Ovary (tissue), 9 donors: ENCODE measurements around the gene GRIK5. TPM values are rescaled to one million over a fixed set of nuclear protein-coding genes. Genes with fewer than 3 reads are reported as not detected.
A peak's percentile ranks its signal among the peaks of the same experiment; 100 is the strongest.

Experiments
- DNase-seq, 5 donors: peaks; one replicate each; pipeline ENCODE4 v3.0.0-alpha.2; 2019 to 2020
- H3K27ac ChIP-seq, 2 donors: fragments of 200-600 bp; one replicate each; pipeline versions ENCODE4 v1.5.1 to v1.8.0; 2019 to 2022
- H3K27me3 ChIP-seq: fragments of 200-600 bp; one replicate; pipeline ENCODE4 v1.8.0; 2022
- H3K36me3 ChIP-seq: fragments of 200-600 bp; sonication (generic); one replicate; pipeline ENCODE4 v1.5.1; 2019
- H3K4me1 ChIP-seq: one replicate; pipeline ENCODE4 v1.8.1; 2013; ENCODE audit warnings: mild to moderate bottlenecking, moderate library complexity; ENCODE audit not compliant: insufficient read depth
- H3K4me3 ChIP-seq: fragments of 200-600 bp; sonication (generic); one replicate; pipeline ENCODE4 v1.5.1; 2017
- H3K9me3 ChIP-seq, 2 donors: fragments of 200-600 bp in 1 of 2; sonication (generic) in 1 of 2; one replicate each; pipeline versions ENCODE4 v1.5.1 to v1.8.1; 2013 to 2019; ENCODE audit warnings: mild to moderate bottlenecking in 1 of 2, moderate library complexity in 1 of 2
- EP300 ChIP-seq: sonication (generic); formaldehyde crosslinking; IDR thresholded peaks from one replicate; pipeline ENCODE4 v1.6.1; 2017; ENCODE audit warnings: antibody characterized with exemption
- POLR2A ChIP-seq: fragments of 450-650 bp; IDR thresholded peaks from one replicate; pipeline ENCODE4 v1.6.1; 2017; ENCODE audit warnings: antibody characterized with exemption, mild to moderate bottlenecking, moderate library complexity
- WGBS, 3 donors: extraction: QIAGEN DNeasy Blood & Tissue Kit in 1 of 3; methylation state at CpG; one replicate each; pipeline versions ENCODE4 v1.1.5 to v1.1.7; 2013 to 2017; 5-methylcytosine and 5-hydroxymethylcytosine counted together
- intact Hi-C, 4 donors: fragments of 100-400 bp; cut with DNase I; formaldehyde crosslinking; loops; one replicate each; pipeline versions ENCODE4 v1.11.0 to v1.15.1; 2022 to 2023
- polyA plus RNA-seq, 2 donors: library from polyadenylated mRNA; stranded (reverse); fragments of 200-250 nt in 1 of 2; fragments of 350-450 nt in 1 of 2; fragmentation: Illumina TruSeq in 1 of 2; extraction: RNeasy Lipid Tissue Mini Kit (QIAGEN cat#74804) in 1 of 2; gene quantifications; one replicate each; pipeline ENCODE4 v1.2.3, GENCODE V29; 2013 to 2014
- total RNA-seq, 7 donors: library from RNA; depleted of rRNA in 2 of 7; stranded (reverse); fragments of >200 nt in 2 of 7; fragmentation: NEBNext Ultra II Directional in 3 of 7; extraction: Animal tissue kit (Norgen Biotek cat#: 25700) in 3 of 7; gene quantifications; one replicate each; pipeline versions ENCODE4 v1.1.0 to v1.2.4, GENCODE V29; 2016 to 2023
- TF ChIP-seq, protein P1 (sequence below), 3 donors: fragments of 450-650 bp in 2 of 3; fragments of 200-600 bp in 1 of 3; IDR thresholded peaks; one replicate each; pipeline versions ENCODE4 v1.5.1 to v1.8.0; 2016 to 2022; ENCODE audit warnings: antibody characterized with exemption in 3 of 3, mild to moderate bottlenecking in 1 of 3
- donor health status: DM: no; HTN: no; CAD: no; lungs with moderate emphysema.
- donor health status: DM: no; HTN: no; CAD: no.
- donor health status: Bipolar disorder and iron deficiency.
- donor health status: DM: yes; HTN: yes; CAD: no.
- donor health status: DM: no; HTN: no; CAD: no.
- donor health status: DM: yes; HTN: yes; CAD: no.

Gene GRIK5
- total and polyA plus RNA-seq, 9 donors = 1.7 to 16.3 (median 3.7) TPM

DNA sequence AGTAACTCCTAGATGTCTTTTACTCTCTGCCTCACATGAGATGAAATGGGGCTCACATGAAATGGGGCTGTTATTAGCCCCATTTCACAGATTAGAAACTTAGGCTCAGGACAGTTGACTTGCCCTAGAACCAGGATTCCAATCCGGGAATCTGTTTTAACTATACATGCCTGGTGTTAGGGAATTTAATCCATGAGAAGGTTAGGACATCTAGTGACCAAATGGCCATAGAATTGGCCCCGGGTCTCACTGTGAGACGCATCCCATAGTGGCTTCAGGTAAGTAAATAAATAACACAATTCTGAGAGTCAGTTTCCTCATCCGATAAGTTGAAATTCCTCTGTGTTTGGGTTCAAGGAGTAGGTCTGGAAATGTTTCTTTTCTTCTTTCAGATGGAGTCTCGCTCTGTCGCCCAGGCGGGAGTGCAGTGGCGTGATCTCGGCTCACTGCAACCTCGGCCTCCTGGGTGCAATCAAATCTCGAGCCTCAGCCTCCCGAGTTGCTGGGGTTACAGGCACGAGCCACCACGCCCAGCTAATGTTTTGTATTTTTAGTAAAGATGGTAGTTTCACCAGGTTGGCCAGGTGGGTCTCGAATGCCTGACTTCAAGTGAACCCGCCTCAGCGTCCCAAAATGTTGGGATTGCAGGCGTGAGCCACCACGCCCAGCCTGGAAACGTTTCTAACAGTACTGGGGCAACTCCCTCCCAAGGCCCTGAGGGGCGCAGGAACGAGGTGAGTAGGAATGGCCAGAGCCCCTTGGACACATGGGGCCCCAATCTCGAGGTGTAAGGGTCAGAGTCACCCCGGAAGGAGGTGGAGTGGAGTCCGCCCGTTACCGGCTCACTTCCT, 4.7 kb upstream of the GRIK5 start:
- Histone ChIP-seq H3K4me1 (peaks cover 5% of the 10 kb centered on the region), H3K27me3 (no peaks in the 10 kb centered on the region), H3K36me3 (no peaks in the 10 kb centered on the region), H3K4me3 (peak overlapping the region; percentile 85), H3K27ac (peak overlapping the region; percentile 96), H3K9me3 (no peaks in the 10 kb centered on the region)
- DNase-seq = peak; percentile 33 to 61 (median 54)
- intact Hi-C loops = no loop called here
- TF ChIP-seq, protein P1, sequence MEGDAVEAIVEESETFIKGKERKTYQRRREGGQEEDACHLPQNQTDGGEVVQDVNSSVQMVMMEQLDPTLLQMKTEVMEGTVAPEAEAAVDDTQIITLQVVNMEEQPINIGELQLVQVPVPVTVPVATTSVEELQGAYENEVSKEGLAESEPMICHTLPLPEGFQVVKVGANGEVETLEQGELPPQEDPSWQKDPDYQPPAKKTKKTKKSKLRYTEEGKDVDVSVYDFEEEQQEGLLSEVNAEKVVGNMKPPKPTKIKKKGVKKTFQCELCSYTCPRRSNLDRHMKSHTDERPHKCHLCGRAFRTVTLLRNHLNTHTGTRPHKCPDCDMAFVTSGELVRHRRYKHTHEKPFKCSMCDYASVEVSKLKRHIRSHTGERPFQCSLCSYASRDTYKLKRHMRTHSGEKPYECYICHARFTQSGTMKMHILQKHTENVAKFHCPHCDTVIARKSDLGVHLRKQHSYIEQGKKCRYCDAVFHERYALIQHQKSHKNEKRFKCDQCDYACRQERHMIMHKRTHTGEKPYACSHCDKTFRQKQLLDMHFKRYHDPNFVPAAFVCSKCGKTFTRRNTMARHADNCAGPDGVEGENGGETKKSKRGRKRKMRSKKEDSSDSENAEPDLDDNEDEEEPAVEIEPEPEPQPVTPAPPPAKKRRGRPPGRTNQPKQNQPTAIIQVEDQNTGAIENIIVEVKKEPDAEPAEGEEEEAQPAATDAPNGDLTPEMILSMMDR (IDR thresholded peaks at IDR 0.05) = no peak
- TF ChIP-seq EP300 (no peak), POLR2A (no peak)
- WGBS, 3 donors = 57 to 60% (median 57%) methylated on average over 27 of the region's 27 CpGs

DNA sequence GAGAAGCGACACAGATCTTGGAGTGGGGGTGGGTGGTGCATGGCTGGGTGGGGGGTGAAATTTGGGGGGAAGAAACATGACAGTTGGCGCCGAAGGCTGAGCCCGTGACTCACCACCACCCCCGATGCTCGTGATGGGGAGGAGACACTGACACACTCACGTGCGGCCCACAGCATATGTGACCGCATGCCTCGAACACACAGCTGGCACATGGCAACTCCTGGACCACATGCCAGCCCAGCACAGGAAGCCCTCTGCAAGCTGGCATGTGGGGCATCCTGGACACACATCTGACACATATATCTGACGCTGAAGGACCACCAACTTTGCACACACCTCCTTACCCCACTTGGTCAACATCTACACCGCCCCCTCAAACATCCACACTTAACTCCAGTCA, 1.2 kb upstream of the GRIK5 start:
- no peak for DNase-seq
- Histone ChIP-seq H3K36me3 (no peaks in the 10 kb centered on the region), H3K4me1 (no peaks in the 10 kb centered on the region), H3K27ac (no peak overlapping the region), H3K27me3 (no peaks in the 10 kb centered on the region), H3K9me3 (no peaks in the 10 kb centered on the region), H3K4me3 (no peak overlapping the region)
- no peak for TF ChIP-seq EP300
- TF ChIP-seq, protein P1 (IDR thresholded peaks at IDR 0.05) = no peak
- no peak for TF ChIP-seq POLR2A
- intact Hi-C loops = no loop called here
- 89 to 92% (median 91%) methylated on average over 12 of the region's 12 CpGs for WGBS, 3 donors

DNA sequence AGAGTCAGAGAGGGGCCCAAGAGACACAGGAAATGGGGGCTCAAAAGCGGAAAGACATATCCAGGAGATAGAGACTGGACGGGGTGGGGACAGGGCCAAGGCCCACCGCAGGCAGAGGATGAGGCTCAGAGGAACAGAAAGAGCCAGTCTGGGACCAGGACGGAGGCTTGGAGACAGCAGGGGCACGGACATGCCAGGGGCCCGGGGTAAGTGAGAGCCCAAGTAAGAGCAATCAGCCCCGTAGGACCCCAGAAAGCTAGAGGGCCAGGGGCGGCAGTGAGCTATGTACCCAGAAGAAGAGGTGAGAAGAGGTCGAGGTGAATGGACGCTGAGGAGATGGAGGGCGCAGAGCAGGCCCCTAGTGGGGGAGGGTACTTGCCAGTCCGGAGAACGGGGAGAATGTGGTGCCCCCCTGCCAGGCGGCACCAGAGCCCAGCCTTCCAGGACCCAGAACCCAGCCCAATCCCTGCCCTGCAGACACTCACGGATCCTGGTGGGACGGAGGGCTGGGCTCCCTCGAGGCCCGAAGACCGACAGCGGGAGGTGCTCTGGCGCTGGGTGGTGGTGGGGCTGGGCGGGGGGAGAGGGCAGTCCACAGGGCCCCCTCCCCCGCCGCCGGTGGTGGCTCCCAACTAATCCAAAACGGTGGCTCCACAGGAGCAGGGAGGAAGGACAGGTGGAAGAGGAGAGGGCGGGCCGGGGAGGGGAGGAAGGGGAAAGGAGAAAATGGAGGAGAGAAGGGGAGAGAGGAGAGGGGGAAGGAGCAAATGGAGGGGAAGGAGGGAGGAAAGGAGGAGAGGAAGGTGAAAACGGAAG, 1.0 kb downstream of the GRIK5 start:
- Histone ChIP-seq H3K36me3 (no peaks in the 10 kb centered on the region), H3K9me3 (no peaks in the 10 kb centered on the region), H3K4me1 (no peaks in the 10 kb centered on the region), H3K27me3 (no peaks in the 10 kb centered on the region), H3K4me3 (peak overlapping the region; percentile 50), H3K27ac (peak overlapping the region; percentile 16 to 38)
- intact Hi-C loops = no loop called here
- no peak for DNase-seq
- TF ChIP-seq EP300 (no peak), POLR2A (no peak)
- TF ChIP-seq, protein P1 (IDR thresholded peaks at IDR 0.05) = no peak
- 13 to 18% (median 14%) methylated on average over 23 to 29 of the region's 29 CpGs for WGBS, 3 donors

DNA sequence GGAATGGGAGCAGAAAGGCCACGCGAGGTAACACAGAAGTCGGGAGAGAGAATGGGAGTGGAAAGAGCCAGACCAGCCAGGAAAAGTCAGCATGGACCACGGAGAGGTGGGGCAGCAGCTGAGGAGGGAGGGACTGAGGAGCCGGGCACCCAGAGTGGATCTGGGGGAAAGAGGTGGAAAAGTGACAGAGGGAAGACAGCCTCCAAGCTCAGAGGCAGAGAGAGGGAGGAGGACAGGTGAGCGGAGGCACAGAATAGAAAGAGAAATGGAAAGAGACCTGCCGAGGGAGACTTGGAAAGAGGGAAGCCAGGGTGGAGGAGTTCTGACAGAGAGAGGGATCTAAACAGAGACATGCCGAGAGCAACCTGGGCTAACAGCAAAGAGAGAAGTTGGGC, 1.6 kb downstream of the GRIK5 start:
- H3K4me3 ChIP-seq = no peak overlapping the region
- no peaks in the 10 kb centered on the region for H3K4me1 ChIP-seq
- H3K27me3 ChIP-seq = no peaks in the 10 kb centered on the region
- no peaks in the 10 kb centered on the region for H3K36me3 ChIP-seq
- intact Hi-C loops = no loop called here
- no peaks in the 10 kb centered on the region for H3K9me3 ChIP-seq
- WGBS, 3 donors = 24 to 30% (median 29%) methylated on average over 8 of the region's 8 CpGs
- H3K27ac ChIP-seq = peak overlapping the region in 1 of 2 donors; percentile 38
- TF ChIP-seq EP300 (no peak), POLR2A (no peak)
- TF ChIP-seq, protein P1 (IDR thresholded peaks at IDR 0.05) = no peak
- DNase-seq = no peak
